GM12878 (cell line): ENCODE results near the gene TRIM63. TPM values are rescaled to one million over a fixed set of nuclear protein-coding genes. Genes with fewer than 3 reads are reported as not detected.

ENCODE experiments used
- ATAC-seq: fragments of 200-7000 bp; cut with Tn5 transposase; 3 replicates; pipeline ENCODE4 v1.9.1; 2020; ENCODE audit warnings: mild to moderate bottlenecking, moderate library complexity
- BruUV-seq: library from RNA; stranded (reverse); fragments of 400-500 nt; replicated peaks from 2 replicates; lab custom pipeline; 2021; lab: Mats Ljungman, UMichigan
- CTCF ChIA-PET: fragments of 300-600 bp; sonication (Branson Sonifier 250); formaldehyde crosslinking; extraction: SDS; loops from one replicate; lab custom pipeline; 2021; ENCODE audit warnings: inconsistent platforms; lab: Yijun Ruan, JAX
- POLR2A ChIA-PET: fragments of 350-600 bp; formaldehyde crosslinking; extraction: SDS; loops from one replicate; lab custom pipeline; 2021; ENCODE audit warnings: inconsistent platforms; lab: Charles Lee
- RAD21 ChIA-PET: fragments of 300-600 bp; sonication (Branson Sonifier 250); formaldehyde crosslinking; loops from one replicate; lab custom pipeline; 2023; ENCODE audit warnings: antibody characterized with exemption; ENCODE audit not compliant: unreplicated experiment; lab: Charles Lee
- SMC1A ChIA-PET: fragments of 300-600 bp; sonication (Branson Sonifier 250); formaldehyde crosslinking; loops from one replicate; lab custom pipeline; 2023; ENCODE audit not compliant: unreplicated experiment, uncharacterized antibody; lab: Charles Lee
- DNase-seq: peaks from one replicate; pipeline ENCODE4 v3.0.0-alpha.2; 2011; ENCODE audit warnings: low read depth, low spot score
- FAIRE-seq: peaks from 3 replicates; lab custom pipeline; 2011; peaks lifted over from hg19 to GRCh38; lab: Jason Lieb, UNC
- H2AFZ ChIP-seq: 2 replicates; pipeline ENCODE4 v1.6.0; 2011; ENCODE audit warnings: low read depth, low read length, control low read depth; ENCODE audit not compliant: control insufficient read depth
- H3K27ac ChIP-seq: 2 replicates; pipeline ENCODE4 v1.5.1; 2011; ENCODE audit warnings: control low read depth; ENCODE audit not compliant: control insufficient read depth, insufficient read depth
- H3K27me3 ChIP-seq, 2 experiments: replicated peaks in 1 of 2; 2 replicates each; pipeline versions ENCODE4 v1.6.0 to v1.6.1; 2011; ENCODE audit warnings: low read length in 1 of 2; ENCODE audit not compliant: control insufficient read depth in 2 of 2, insufficient read depth in 2 of 2
- H3K36me3 ChIP-seq, 2 experiments: 2 replicates each; pipeline ENCODE4 v1.5.1; 2011; ENCODE audit warnings: low read length in 1 of 2; ENCODE audit not compliant: control insufficient read depth in 2 of 2, insufficient read depth in 2 of 2
- H3K4me1 ChIP-seq: 2 replicates; pipeline ENCODE4 v1.6.1; 2011; ENCODE audit warnings: mild to moderate bottlenecking, low read length, moderate library complexity, mixed read lengths; ENCODE audit not compliant: control insufficient read depth, insufficient read depth
- H3K4me2 ChIP-seq: 2 replicates; pipeline ENCODE4 v1.6.0; 2011; ENCODE audit warnings: control low read depth; ENCODE audit not compliant: control insufficient read depth, insufficient read depth
- H3K4me3 ChIP-seq: fragments of 200-600 bp; sonication (generic); 2 replicates; pipeline ENCODE4 v1.5.1; 2016
- H3K79me2 ChIP-seq: 2 replicates; pipeline ENCODE4 v1.6.0; 2011; ENCODE audit warnings: low read length; ENCODE audit not compliant: control insufficient read depth, insufficient read depth
- H3K9ac ChIP-seq: 2 replicates; pipeline ENCODE4 v1.8.0; 2011; ENCODE audit warnings: low read length, control low read depth, mixed read lengths; ENCODE audit not compliant: control insufficient read depth, insufficient read depth
- H3K9me3 ChIP-seq: replicated peaks from 3 replicates; pipeline ENCODE4 v1.5.1; 2011; ENCODE audit warnings: mild to moderate bottlenecking, low read length; ENCODE audit not compliant: control insufficient read depth, insufficient read depth
- H4K20me1 ChIP-seq: 2 replicates; pipeline ENCODE4 v1.6.0; 2011; ENCODE audit not compliant: control insufficient read depth, insufficient read depth
- BRCA1 ChIP-seq: IDR thresholded peaks from 2 replicates; pipeline ENCODE4 v1.6.1; 2011; ENCODE audit warnings: low read depth, low read length, improper control_type of control experiment
- CBFB ChIP-seq: IDR thresholded peaks from 2 replicates; pipeline ENCODE4 v1.6.1; 2016; ENCODE audit warnings: antibody characterized with exemption, low read depth
- E2F8 ChIP-seq: fragments of 450-650 bp; IDR thresholded peaks from 2 replicates; pipeline ENCODE4 v1.6.1; 2018; ENCODE audit warnings: mild to moderate bottlenecking, low read depth, moderate library complexity; ENCODE audit not compliant: partially characterized antibody
- ELK1 ChIP-seq: IDR thresholded peaks from 2 replicates; pipeline ENCODE4 v1.6.1; 2012; ENCODE audit warnings: low read depth, low read length, improper control_type of control experiment
- FOXK2 ChIP-seq: fragments of 450-650 bp; IDR thresholded peaks from 2 replicates; pipeline ENCODE4 v1.6.1; 2017; ENCODE audit warnings: mild to moderate bottlenecking, moderate library complexity
- HDAC2 ChIP-seq: fragments of 200-600 bp; sonication (generic); IDR thresholded peaks from 2 replicates; pipeline ENCODE4 v1.6.1; 2017
- MYB ChIP-seq: fragments of 150-350 bp; IDR thresholded peaks from 2 replicates; pipeline ENCODE4 v1.6.1; 2014; ENCODE audit warnings: mild to moderate bottlenecking, low read depth, low read length, borderline replicate concordance
- NFYA ChIP-seq: IDR thresholded peaks from 2 replicates; pipeline ENCODE4 v1.6.1; 2011; ENCODE audit warnings: low read depth, mild to moderate bottlenecking, low read length, improper control_type of control experiment, borderline replicate concordance
- NRF1 ChIP-seq: conservative IDR thresholded peaks from 2 replicates; pipeline ENCODE4 v1.6.1; 2011; ENCODE audit warnings: mild to moderate bottlenecking, low read depth, low read length, improper control_type of control experiment
- PRDM15 ChIP-seq: fragments of 450-650 bp; formaldehyde crosslinking; IDR thresholded peaks from 2 replicates; pipeline ENCODE4 v1.4.0; 2020; ENCODE audit warnings: mild to moderate bottlenecking, moderate library complexity
- TBL1XR1 ChIP-seq: IDR thresholded peaks from 2 replicates; pipeline ENCODE4 v1.6.1; 2012; ENCODE audit warnings: low read depth, low read length, improper control_type of control experiment
- WGBS: methylation state at CpG from one replicate; pipeline ENCODE4 v1.1.6; 2016; ENCODE audit warnings: low lambda C conversion rate; ENCODE audit not compliant: insufficient replicate concordance, insufficient coverage; ENCODE audit errors: missing lambda C conversion rate; 5-methylcytosine and 5-hydroxymethylcytosine counted together
- in situ Hi-C: fragments of 300-500 bp; cut with MboI; formaldehyde crosslinking; loops from 9 replicates; pipeline ENCODE4 v1.14.3; 2018; ENCODE audit warnings: mixed read lengths
- intact Hi-C: fragments of 100-400 bp; cut with micrococcal nuclease; formaldehyde crosslinking; loops from one replicate; pipeline ENCODE4 v1.14.2; 2022; ENCODE audit not compliant: unreplicated experiment
- polyA plus RNA-seq, 11 experiments: library from polyadenylated mRNA; depleted of rRNA in 4 of 11; unstranded in 6 of 11; stranded (reverse) in 5 of 11; fragments of >200 nt; fragmentation: Nextera tagmentation in 4 of 11; fragmentation: Illumina TruSeq in 1 of 11; extraction: Ambion mirVana in 4 of 11; extraction: Trizol in 1 of 11; gene quantifications; 1 replicate in 1 of 11; 2 replicates in 10 of 11; pipeline versions ENCODE4 v1.2.1 to v1.2.3, GENCODE V29; 2011 to 2016; ENCODE audit warnings: inconsistent platforms in 2 of 11, missing spikeins in 2 of 11, low read depth in 1 of 11
- total RNA-seq, 4 experiments: library from RNA; depleted of rRNA in 3 of 4; stranded (reverse); fragments of >200 nt in 3 of 4; fragmentation: Illumina TruSeq in 1 of 4; extraction: Trizol in 1 of 4; gene quantifications; 2 replicates each; pipeline versions ENCODE4 v1.2.1 to v1.2.3, GENCODE V29; 2013 to 2021

Gene TRIM63
- total and polyA plus RNA-seq, 10 of the 15 experiments (the other 5 are each of a cell fraction or from before 2014, with no cell fraction given): not detected

- TF ChIP-seq MYB: no peak
- no peak for TF ChIP-seq CBFB
- TF ChIP-seq NRF1: no peak
- TF ChIP-seq BRCA1: no peak
- TF ChIP-seq FOXK2: no peak
- TF ChIP-seq NFYA: no peak
- no peak for TF ChIP-seq TBL1XR1
- TF ChIP-seq, all 136 proteins: peak for 0
These were observed 20.1 kb downstream of the TRIM63 start (continued) for GRCh38 chr1:26047278-26047874.

GRCh38 chr1:26046246-26047095 lies 21.0 kb downstream of the TRIM63 start:
- Histone ChIP-seq H3K36me3 (no peaks in the 10 kb centered on the region), H2AFZ (no peak overlapping the region), H3K4me2 (no peak overlapping the region), H3K4me1 (no peaks in the 10 kb centered on the region), H3K27ac (no peak overlapping the region), H4K20me1 (no peaks in the 10 kb centered on the region), H3K79me2 (no peaks in the 10 kb centered on the region), H3K9me3 (no peaks in the 10 kb centered on the region), H3K27me3 (peaks cover 13 to 21% of the 10 kb centered on the region in 2 experiments), H3K9ac (no peak overlapping the region)
- intact Hi-C loops: no loop called here
- BruUV-seq: no TSS peak
- ChIA-PET CTCF (no interaction called here), SMC1A (no interaction called here), RAD21 (no interaction called here), POLR2A (no interaction called here)
- FAIRE-seq (no peak), ATAC-seq (no peak), DNase-seq (no peak)
- 15% methylated on average over 57 of the region's 57 CpGs for WGBS
- in situ Hi-C loops: loop anchor here (5.0 kb wide), 1 partner anchor 96 kb away; no protein-coding TSS in a partner anchor
- no peak for TF ChIP-seq HDAC2
- no peak for TF ChIP-seq E2F8
- no peak for TF ChIP-seq ELK1
- no peak for TF ChIP-seq PRDM15 (CRISPR knock-in tag)
- TF ChIP-seq, all 136 proteins: peak for 0
- no peak overlapping the region for H3K4me3 ChIP-seq
